ENCODE measurements around the gene SNAI3.

SNAI3 gene

DNA sequence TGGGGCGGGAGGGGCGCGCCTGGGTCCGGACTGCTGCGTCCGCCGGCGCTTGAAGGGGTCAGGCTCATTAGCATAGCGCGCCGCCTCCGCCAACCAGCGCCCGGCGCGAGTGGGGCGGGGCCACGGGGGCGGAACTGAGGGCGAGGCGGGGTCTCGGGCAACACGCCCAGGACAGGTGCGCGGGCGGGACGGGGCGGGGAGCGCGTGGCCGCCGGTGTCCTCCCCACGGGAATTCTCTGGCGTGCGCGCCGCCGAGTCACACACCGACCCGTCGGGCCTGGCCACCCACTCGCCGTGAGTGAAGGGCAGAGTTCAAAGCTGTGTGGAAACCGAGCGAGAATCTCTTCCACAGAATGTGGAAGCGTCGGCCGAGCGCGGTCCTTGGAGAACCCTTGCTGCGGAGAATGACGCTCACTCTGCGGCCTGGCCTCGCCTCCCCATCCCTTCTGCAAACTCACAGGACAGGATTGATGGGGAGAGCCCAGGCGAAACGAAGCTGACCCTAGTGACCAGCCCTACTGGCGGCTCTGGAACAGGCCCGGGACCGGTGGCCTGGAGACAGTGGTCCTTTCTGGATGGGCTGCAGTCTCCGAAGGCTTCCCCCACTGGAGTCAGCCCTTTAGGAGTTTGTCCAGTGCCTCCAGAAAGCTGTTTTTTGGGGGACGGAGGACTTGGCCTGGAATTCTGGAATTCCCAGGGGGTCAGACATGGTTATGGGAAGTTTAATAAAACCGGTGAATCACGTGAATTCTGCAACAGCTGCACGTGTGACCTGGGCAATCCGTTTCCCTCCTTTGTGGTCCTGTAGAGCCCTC is at the start of gene SNAI3:
Gene SNAI3, minus strand, starts transcription at position 69 of the 815 bp plus-strand sequence. CDS start 101 bp downstream, outside the sequence.
- DNase-seq: peak in 1 of 2 experiments; percentile 85

DNA sequence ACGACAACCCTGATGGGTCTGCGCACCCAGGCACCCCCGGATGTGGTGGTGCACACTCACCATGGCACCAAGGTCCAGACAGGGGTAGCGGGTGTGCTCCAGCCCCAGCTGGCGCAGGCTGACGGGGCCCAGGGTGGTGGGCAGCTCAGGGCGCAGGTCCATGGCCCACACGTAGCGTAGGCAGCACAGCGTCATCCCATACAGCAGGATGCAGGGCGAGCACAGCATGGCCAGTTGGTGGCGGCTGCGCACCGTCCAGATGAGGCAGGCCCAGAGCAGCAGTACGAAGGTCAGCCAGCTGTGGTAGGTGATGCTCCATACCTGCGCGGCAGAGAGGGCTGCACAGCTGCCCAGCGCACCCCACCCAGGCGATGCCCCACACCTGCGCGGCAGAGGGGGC is 49.8 kb upstream of the SNAI3 start:
- no peak for DNase-seq

DNA sequence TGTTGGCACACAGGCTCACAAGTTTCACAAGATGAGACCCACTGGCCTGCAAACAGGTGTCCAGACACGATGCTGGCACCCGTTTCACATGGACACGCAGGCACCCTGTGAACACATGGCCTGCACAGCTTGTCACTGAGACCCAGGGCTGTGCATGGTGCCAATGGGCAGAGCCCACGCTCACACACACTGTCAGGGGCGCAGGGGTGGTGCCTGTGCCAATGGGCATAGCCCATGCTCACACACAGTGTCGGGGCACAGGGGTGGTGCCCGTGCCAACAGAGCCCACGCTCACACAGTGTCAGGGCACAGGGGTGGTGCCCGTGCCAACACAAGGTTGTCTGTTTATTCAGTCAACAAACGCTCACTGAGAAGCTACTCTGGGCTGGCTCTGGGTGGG is 49.3 kb upstream of the SNAI3 start:
- DNase-seq: no peak

DNA sequence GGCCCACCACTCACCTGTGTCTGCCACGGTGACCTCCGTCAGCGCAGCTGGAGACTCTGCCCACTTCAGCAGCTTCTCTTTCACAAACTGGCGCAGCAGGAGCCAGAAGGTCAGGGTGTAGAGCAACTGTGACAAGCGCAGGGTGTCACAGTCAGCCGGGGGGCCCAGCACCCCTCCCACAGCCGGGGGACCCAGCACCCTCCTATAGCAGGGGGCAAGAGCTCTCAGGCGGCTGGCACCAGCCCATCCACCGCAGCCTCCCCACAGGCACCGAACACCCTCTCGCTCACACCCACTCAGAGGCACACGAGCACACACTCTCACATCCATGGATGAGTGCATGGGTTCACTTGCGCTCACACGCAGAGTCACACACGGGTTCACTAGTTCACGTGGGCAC is 48.8 kb upstream of the SNAI3 start:
- no peak for DNase-seq

DNA sequence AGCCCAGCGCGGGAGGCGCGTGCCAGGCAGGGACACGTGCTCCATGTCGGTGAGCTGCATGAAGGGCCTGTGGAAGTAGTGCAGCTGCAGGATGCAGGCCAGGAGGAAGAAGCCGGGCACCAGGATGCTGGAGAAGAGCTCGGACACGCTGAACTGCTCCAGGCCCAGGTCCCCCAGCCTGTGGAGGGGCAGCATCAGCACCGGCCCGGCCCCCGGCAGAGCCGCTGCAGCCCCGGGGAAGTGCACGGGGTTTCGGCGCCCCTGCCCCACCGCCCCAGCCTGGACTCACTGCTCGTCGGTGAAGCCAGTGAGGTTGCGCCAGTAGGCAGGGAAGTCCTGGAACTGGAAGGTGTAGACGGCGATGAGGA is 48.0 kb upstream of the SNAI3 start:
- DNase-seq: no peak

DNA sequence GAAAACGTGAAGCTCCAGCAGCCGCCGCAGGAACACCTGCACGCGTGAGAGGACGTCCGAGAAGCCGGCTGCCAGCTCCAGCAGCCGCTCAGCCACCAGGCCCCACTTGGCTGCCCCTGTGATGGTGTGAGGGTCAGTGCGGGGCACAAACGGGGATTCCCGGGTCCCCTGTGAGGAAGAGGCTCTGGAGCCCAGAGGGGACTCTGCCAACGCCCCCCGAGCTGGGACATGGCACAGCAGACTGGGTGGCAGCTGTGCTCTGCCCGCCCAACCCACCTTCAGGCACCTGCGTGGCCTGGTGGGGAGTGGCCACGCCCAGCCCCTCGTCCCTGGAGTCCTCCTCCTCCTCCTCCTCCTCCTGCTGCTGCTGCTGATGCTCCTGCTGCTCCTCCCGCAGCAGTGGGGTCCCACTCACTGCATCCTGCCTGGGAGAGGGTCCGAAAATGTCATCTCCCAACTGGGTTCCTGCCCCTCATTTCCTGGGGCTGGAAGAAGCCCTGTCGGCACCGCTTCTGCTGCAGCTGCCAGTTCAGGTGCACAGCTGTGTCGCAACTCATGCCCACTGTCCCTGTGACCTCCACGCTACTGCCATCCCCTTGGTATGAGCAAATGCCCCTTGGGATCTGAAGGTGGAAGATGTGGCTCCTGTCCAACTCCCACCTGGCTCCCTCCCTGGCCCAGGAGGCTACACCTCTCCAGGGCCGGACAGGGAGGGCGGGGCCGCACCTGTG is 47.5 kb upstream of the SNAI3 start:
- DNase-seq: no peak

DNA sequence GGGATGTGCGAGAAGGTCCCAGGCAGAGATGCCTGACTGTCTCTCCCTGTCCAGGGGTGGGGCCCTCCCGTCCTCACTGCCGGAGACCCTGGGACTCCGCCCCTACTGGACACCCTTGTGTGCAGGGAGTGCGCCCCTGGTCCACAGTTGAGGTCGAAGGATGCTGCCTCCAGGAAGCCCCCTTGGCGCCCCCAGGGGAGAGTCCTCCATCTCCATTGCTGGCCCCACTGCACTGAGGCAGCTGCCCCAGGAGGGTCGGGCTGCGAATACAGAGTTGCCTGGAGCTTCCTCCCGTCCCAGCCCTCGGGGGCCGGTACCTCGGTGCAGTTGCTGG is 46.6 kb upstream of the SNAI3 start:
- no peak for DNase-seq

DNA sequence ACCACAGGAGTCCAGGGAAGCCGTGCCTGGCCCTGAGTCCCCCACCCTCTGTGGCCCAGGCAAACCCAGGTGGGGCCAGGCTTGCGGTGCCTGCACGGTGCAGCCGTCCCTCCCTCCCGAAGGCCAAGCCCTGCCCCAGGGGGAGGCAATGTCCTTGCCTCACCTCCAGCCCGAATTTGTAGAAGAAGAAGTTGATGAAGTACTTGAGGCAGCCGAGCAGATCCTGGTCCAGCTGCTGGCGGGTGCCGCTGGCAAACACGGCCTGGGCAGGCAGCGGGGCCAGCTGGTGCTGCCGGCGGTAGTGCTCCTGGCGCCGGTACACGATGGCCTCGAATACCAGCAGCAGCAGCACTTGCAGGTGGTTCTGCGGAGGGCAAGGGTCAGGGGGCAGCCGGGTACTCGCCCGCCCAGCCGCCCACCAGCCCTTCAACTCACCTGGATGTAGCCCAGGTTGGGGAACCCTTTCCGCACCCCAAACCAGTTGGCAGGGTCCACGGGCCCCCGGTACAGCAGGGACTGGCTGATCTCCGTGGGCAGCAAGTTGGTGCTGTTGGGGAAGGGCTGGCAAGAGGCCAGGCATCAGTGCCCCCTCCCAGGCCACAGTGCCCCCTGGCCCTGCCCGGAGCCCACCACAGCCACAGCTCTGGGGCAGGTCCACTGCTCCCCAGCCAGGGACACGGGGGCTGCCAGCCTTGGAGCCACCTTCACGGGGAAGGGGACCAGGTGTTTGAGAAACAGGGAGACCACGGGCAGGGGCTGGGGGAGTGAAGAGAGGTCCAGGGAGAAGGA is 46.1 kb upstream of the SNAI3 start:
- DNase-seq: no peak

DNA sequence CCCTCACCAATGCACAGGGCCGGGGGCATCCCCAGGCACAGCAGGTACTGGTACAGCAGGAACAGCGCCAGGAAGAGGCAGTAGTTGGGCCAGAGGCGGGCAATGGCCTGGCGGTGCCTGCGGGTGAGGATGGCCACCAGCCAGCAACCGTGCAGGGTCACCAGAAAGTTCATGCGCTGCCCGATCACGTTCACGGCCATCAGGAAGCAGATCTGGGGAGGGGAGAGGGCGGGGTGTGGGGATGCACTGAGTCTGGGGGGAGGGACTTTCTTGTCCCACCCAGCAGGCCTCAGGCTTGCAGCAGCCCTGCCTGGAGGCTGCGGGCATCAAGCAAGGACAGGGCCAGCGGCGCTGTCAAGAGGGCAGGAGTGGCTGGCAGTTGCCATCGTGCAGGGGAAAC is 45.4 kb upstream of the SNAI3 start:
- DNase-seq: no peak

DNA sequence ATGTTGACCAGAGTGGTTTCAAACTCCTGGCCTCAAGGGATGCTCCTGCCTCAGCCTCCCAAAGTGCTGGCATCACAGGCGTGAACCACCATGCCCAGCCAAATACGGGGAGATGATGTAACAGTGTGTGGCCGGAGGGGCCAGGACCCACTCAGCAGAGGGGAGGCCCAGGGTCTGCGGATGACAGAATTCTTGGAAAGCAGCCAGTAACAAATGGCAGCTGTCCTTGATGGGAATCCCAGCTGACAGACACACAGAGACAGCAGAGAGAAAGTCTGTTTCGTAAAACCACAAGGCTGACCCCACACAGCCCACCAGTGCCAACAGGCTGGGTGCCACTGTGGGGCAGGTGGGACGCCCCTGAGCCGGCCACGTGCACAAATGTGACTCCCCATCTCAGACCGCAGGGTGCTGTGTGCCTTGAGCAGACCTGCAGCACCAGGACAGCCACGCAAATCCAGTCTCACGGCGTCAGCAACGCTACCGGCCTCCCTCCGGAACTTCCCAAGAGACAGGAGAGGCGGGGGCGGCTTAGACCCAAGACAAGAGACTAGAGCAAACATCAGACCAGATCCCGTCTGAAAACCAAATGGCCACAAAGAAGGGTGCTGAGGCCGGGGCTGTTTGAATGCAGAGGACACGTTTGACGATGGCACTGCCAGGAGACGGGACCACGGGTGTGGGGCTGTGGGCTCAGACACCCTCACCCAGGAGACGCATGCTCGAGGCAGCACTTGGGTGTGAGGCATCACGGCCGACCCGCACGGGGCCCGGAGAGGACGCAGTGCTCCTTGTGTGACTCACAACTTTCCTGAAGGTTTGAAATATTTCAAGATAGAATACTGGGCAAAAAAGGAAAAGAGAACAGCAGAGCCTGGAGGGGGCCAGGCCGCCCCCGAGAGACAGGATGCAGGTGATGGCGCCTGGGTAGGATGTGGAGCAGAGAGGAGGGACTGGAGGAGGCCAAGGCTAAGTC is 44.6 kb upstream of the SNAI3 start:
- DNase-seq: no peak

DNA sequence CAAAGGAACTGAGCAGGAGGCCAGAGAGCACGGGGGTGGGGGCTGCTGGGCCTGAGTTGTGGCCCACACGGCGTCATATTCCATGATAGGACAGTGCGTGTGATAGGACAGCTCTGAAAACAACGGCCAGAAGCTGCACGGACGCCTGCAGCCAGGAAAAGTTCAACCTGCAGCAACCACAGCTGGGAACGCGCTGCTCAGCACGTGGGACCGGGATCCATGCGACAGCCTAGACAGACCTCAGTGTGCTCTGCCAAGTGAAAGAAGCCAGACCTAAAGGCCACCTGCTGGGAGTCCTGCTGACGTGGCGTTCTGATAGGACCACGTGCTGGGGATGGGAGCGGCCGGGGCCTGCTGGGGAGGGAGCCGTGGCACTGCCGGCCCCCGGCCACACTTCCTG is 41.6 kb upstream of the SNAI3 start:
- DNase-seq: no peak

DNA sequence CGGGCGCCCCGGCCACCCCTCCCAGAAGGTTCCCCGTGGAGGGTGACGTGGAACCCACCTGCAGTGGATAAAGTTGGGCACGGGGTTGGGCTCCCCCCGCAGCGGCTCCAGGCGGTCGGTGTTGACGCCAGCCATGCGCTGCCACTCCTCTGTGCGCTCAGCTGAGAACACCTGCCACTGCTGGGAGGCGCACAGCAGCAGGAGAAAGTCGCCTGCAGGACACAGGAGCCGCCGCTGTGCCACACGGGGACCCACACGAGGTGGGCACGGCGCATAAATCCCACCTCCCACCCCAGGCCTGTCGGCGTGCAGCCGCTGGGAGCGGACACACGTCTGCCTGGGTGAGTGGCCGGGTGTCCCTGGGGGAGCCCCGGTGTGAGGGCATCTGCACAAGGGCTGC is 40.7 kb upstream of the SNAI3 start:
- no peak for DNase-seq

DNA sequence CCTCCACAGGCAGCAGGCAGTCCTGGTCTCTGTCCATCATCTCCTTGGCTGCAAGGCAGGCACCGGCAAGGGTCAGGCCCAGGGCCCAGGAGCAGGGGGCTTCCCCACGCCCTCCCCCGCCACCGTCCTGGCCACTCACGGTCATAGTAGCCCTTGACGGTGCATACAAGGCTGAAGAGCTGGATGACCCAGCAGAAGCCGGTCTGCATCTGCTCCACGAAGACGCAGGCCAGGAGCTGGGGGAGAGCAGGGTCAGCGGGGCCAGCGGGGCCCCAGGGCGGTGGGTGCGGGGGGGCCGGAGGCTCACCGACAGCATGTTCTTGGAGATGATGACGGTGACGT is 40.1 kb upstream of the SNAI3 start:
- DNase-seq: no peak

DNA sequence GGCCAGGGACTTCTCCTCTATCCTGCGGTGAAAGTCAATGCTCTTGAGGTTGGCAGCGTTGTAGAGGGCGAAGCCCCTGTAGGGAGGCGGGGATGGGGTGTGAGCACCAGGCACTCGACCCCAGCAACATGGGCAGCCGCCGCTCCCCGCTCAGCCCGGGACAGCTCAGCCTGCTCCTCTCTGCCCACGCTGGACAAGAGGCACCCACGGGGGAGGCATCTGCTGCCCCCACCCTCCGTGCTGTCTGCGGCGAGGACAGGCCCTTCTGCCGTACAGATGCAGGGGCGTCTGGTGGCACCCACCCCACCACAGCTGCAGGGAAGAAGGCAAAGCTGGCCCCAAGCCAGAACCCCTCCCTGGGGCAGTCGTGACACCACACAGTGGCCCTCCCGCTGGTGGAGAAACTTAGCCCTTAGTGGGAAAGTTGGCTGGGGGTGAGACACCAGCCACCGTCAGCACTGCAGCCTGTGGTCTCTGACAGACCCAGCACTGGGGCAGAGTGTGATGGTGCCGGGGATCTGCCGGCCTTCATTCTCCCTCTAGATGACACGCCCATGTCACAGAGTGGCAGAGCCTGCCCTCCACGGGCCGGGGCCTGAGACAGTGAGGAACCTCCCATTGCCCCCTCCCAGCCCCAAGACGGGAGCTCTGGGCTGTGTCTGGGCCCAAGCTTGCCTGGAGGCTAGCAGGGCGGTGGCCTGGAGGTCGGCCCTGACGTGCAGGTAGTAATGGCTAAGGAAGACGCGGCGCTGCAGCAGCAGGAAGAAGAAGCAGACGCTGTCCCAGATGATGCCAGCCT is 39.5 kb upstream of the SNAI3 start:
- no peak for DNase-seq

DNA sequence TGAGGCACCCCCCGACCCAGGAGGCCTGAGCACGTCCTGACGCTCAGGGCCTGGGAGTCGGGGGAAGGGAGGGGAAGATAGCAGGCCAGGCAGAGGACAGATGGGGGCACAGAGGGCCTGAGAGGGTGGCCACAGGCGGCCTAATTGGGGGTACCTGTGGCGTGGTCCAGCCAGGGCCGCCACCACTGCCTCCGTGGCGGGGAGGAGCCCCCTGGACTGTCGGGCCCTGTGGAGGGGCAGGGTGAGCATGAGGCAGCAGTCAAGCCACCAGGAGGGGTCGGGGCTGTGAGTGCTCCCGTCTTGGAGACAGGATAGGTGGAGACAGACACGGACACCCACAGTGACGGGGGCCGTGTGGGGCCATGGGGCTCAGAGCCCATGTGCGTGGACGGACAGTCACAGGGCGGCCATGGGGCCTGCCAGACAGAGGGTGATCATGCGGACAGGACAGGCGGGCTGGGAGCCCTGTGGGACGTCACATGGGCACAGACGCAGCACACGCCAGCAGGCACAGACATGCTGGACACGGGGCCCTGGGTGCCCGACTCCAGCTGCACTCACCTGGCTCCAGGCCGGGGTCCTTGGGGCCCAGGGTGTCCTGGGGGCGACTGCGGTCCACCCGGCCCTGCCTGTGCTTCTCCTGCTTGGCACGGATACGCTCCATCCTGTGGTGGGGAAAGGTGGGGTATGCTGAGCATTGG is 38.7 kb upstream of the SNAI3 start:
- DNase-seq: no peak

DNA sequence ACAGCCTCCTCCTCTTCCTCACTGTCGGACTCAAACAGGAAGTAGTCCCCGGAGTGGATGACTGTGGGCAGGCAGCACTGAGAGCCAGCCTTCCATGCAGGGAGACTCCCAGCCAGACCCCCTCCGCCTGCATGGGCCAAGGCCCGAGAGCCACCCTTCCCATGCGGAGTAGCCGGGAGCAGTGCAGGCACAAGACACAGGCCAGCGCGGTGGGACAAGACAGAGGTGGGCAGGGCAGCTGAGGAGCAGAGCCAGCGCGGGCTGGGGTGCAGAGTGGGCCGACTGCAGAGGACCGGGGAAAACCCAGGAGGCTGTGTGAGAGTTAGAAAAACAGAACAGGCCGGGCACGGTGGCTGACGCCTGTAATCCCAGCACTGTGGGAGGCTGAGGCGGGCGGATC is 37.6 kb upstream of the SNAI3 start:
- DNase-seq: no peak

DNA sequence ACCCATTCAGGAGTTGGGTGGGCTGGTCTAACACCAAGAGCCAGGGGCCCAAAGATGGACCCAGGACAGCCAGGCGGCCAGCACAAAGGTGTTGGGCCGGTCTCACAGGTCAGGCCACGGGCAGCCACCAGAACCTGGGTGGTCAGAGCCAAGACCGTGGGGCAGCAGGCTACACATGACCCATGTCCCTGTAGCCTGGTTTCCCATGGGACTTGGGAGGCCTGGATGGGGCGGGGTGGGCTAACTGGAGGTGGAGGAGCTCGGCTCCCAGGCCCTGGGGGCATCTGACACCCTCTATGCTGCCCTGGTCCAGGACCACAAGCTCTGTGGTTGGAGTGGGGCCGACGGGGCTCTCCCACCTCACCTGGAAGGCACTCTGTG is 37.2 kb upstream of the SNAI3 start:
- DNase-seq: no peak

DNA sequence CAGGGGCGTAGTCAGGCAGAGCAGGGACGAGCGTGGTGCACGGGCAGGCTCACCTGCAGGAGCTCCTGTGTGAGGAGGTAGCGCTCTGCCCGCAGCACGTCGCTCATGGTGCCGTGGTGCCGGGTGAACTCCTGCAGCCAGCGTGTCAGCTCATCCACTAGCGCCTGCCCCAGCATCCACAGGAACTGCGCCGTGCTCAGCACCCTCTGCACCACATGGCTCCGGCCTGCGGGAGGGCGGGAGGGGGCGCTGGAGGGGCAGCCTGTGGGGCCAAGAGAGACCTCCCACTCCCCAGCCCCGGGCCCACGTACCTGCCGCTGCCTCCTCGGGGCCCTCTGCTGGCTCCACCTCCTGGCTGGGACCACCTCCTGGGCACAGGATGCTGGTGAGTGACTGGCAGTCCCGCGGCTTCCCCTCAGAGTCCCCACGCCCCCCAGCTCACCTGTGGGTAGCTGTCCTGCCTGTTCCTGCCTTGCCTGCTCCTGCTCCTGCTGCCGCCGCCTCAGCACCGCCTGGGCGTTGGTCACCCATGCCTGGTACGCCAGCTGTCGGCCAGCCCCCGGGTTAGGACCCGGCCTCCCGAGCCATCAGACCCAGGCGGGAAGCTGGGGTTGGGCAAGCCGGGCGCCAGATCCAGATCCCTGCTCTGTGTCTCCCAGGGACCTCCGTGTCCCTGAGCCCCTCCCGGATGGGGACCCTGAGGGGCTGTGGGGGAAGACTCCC is 36.6 kb upstream of the SNAI3 start:
- DNase-seq: no peak

DNA sequence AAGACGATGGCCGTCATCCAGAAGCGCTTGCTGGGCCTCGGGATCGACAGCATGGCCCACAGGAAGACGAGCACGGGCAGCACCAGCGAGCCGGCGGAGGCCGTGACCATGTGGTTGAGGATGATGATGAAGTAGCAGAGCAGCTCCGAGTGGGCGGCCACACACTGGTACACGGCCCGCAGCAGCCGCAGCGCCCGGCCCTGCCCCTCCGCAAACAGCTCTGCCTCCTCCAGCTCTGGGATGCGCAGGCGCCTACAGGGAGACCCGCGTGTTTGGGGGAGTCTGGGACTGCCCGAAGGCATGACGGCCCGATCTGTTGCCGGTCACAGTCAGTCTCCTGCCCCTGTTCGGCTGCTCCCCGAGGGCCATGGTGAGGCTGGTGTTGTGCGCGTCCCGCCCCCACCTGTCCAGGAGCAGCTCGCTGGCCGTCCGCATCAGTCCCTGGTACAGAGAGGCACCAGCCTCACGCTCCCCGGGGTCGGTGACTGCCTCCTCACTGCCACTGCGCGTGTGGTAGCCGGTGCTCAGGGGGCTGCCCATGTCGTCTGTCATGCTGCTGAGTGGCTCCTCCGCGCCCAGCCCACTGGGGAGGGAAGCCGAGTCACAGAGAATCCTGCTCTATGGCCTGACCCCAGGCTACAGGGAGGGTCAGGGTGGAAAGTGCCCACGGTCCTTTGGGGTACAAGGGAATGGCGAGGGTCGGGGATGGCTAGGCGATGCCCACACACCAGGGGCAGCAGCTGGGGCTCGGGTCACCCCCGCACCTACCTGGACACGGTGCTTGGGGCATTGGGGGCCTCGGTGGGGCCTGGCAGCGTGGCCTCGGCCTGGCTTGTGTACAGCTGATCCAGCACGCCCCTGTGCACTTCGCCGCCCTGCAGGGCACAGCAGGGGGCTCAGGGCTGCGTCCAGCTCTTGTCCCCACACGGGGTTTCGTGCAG is 35.8 kb upstream of the SNAI3 start:
- no peak for DNase-seq

All from NCI-H526 (cell line).